MM.1S (cell line): ENCODE results near the gene SORCS2.
"Not testable (repeated sequence)": the region's sequence is repeated elsewhere in the genome, so short reads cannot be mapped to it uniquely, and the experiment has no call there.

ENCODE experiments used
- DNase-seq: peaks from one replicate; pipeline ENCODE4 v3.0.0-alpha.2; 2015
- H2AFZ ChIP-seq: fragments of 300-600 bp; sonication (generic); 2 replicates; pipeline ENCODE4 v1.6.0; 2016; ENCODE audit warnings: antibody characterized with exemption, low read length
- H3F3A ChIP-seq: fragments of 300-600 bp; sonication (generic); 2 replicates; pipeline ENCODE4 v1.6.1; 2016; ENCODE audit warnings: mild to moderate bottlenecking, antibody characterized with exemption, low read length, moderate library complexity, mixed read lengths; ENCODE audit not compliant: insufficient read depth
- H3K27ac ChIP-seq: fragments of 300-600 bp; sonication (generic); 2 replicates; pipeline ENCODE4 v1.5.1; 2016; ENCODE audit warnings: mild to moderate bottlenecking, low read length
- H3K27me3 ChIP-seq: fragments of 300-600 bp; sonication (generic); replicated peaks from 2 replicates; pipeline ENCODE4 v1.6.0; 2016; ENCODE audit warnings: low read length; ENCODE audit not compliant: insufficient read depth
- H3K36me3 ChIP-seq: fragments of 300-600 bp; sonication (generic); replicated peaks from 2 replicates; pipeline ENCODE4 v1.6.1; 2016; ENCODE audit warnings: mild to moderate bottlenecking, low read length, mixed read lengths; ENCODE audit not compliant: insufficient read depth
- H3K4me1 ChIP-seq: fragments of 300-600 bp; sonication (generic); 2 replicates; pipeline ENCODE4 v1.6.1; 2016; ENCODE audit warnings: low read length, mixed read lengths
- H3K4me2 ChIP-seq: fragments of 300-600 bp; sonication (generic); 2 replicates; pipeline ENCODE4 v1.6.0; 2016; ENCODE audit warnings: low read depth, low read length
- H3K4me3 ChIP-seq: fragments of 300-600 bp; sonication (generic); 2 replicates; pipeline ENCODE4 v1.5.1; 2016; ENCODE audit warnings: low read length, mixed read lengths
- H3K79me2 ChIP-seq: fragments of 300-600 bp; sonication (generic); 2 replicates; pipeline ENCODE4 v1.6.1; 2016; ENCODE audit warnings: mixed run types, low read length, mixed read lengths
- H3K9ac ChIP-seq: fragments of 300-600 bp; sonication (generic); 2 replicates; pipeline ENCODE4 v1.6.1; 2016; ENCODE audit warnings: low read length, mixed read lengths
- H3K9me2 ChIP-seq: fragments of 300-600 bp; sonication (generic); replicated peaks from 2 replicates; pipeline ENCODE4 v1.6.1; 2016; ENCODE audit warnings: mild to moderate bottlenecking, low read length, mixed read lengths; ENCODE audit not compliant: insufficient read depth
- H3K9me3 ChIP-seq: fragments of 300-600 bp; sonication (generic); replicated peaks from 2 replicates; pipeline ENCODE4 v1.6.1; 2016; ENCODE audit warnings: mild to moderate bottlenecking, low read length, mixed read lengths; ENCODE audit not compliant: insufficient read depth
- H4K20me1 ChIP-seq: fragments of 300-600 bp; sonication (generic); 2 replicates; pipeline ENCODE4 v1.6.1; 2016; ENCODE audit warnings: mild to moderate bottlenecking, low read length, moderate library complexity, mixed read lengths; ENCODE audit not compliant: insufficient read depth
- EZH2 ChIP-seq: fragments of 300-600 bp; sonication (generic); optimal IDR thresholded peaks from 2 replicates; pipeline ENCODE3; 2017; ENCODE audit warnings: low read depth, mild to moderate bottlenecking, antibody characterized with exemption, low read length, mixed read lengths
- EZH2phosphoT487 ChIP-seq: fragments of 300-600 bp; sonication (generic); IDR thresholded peaks from 2 replicates; pipeline ENCODE4 v1.6.1; 2018; ENCODE audit warnings: antibody characterized with exemption, low read length
- TF ChIP-seq, protein P1 (sequence below): fragments of 300-600 bp; sonication (generic); IDR thresholded peaks from 2 replicates; pipeline ENCODE4 v1.5.1; 2016; ENCODE audit warnings: antibody characterized with exemption, low read length, mixed read lengths

SORCS2 gene

DNA sequence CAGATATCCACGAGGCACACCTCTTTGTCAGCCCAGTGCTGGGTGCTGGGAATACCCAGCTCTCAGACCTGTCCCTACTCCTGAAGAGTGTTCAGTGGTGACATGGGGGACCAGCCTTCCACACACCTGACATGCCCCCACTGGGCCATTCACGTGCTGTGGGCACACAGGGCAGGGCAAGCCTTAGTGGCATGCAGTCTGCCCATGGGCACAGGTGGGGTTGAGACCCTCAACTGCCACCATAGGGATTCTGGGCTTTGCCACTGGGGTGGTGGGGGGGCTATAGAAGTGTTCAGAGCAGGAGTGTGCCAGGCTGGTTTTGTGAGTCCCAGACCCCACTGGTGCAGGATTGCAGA, 259.1 kb downstream of the SORCS2 start:
- Histone ChIP-seq H3K4me2 (no peak overlapping the region), H3K4me3 (no peak overlapping the region), H3K27me3 (peaks cover 22% of the 10 kb centered on the region), H3K9me2 (no peaks in the 10 kb centered on the region), H3K9me3 (no peaks in the 10 kb centered on the region), H3K27ac (no peak overlapping the region), H3F3A (no peaks in the 10 kb centered on the region), H2AFZ (no peak overlapping the region), H3K9ac (no peak overlapping the region), H3K4me1 (no peaks in the 10 kb centered on the region), H3K79me2 (no peaks in the 10 kb centered on the region), H3K36me3 (no peaks in the 10 kb centered on the region), H4K20me1 (no peaks in the 10 kb centered on the region)
- no peak for DNase-seq
- TF ChIP-seq, protein P1, sequence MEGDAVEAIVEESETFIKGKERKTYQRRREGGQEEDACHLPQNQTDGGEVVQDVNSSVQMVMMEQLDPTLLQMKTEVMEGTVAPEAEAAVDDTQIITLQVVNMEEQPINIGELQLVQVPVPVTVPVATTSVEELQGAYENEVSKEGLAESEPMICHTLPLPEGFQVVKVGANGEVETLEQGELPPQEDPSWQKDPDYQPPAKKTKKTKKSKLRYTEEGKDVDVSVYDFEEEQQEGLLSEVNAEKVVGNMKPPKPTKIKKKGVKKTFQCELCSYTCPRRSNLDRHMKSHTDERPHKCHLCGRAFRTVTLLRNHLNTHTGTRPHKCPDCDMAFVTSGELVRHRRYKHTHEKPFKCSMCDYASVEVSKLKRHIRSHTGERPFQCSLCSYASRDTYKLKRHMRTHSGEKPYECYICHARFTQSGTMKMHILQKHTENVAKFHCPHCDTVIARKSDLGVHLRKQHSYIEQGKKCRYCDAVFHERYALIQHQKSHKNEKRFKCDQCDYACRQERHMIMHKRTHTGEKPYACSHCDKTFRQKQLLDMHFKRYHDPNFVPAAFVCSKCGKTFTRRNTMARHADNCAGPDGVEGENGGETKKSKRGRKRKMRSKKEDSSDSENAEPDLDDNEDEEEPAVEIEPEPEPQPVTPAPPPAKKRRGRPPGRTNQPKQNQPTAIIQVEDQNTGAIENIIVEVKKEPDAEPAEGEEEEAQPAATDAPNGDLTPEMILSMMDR: no peak
- TF ChIP-seq EZH2phosphoT487 (no peak), EZH2 (no peak)

DNA sequence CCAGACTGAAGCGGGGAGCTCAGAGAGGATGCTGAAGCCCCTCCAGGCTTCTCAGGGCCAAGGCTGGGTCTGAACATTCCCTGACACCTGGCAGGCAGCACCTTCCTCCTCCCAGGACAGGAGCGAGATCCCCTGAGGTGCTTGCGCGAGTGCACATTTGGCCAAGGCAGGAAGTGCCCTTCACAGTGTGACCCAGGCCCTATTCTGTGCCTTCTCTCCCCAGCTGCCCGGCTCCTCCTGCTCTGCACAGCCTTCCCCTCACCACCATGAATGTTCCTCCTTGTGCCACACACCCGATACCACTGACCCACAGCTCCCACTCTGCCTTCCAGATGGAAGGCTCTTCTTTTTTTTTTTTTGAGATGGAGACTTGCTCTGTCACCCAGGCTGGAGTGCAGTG, 259.5 kb downstream of the SORCS2 start:
- H3K36me3 ChIP-seq: no peaks in the 10 kb centered on the region
- no peak overlapping the region for H3K4me2 ChIP-seq
- H3K9me2 ChIP-seq: no peaks in the 10 kb centered on the region
- no peak overlapping the region for H3K4me3 ChIP-seq
- no peak overlapping the region for H2AFZ ChIP-seq
- H3K79me2 ChIP-seq: no peaks in the 10 kb centered on the region
- H3K4me1 ChIP-seq: no peaks in the 10 kb centered on the region
- H4K20me1 ChIP-seq: no peaks in the 10 kb centered on the region
- no peaks in the 10 kb centered on the region for H3K9me3 ChIP-seq
- H3K27ac ChIP-seq: no peak overlapping the region
- TF ChIP-seq, protein P1: no peak
- TF ChIP-seq EZH2 (no peak), EZH2phosphoT487 (no peak)
- no peaks in the 10 kb centered on the region for H3F3A ChIP-seq
- H3K9ac ChIP-seq: no peak overlapping the region
- no peak for DNase-seq
- peaks cover 22% of the 10 kb centered on the region for H3K27me3 ChIP-seq

DNA sequence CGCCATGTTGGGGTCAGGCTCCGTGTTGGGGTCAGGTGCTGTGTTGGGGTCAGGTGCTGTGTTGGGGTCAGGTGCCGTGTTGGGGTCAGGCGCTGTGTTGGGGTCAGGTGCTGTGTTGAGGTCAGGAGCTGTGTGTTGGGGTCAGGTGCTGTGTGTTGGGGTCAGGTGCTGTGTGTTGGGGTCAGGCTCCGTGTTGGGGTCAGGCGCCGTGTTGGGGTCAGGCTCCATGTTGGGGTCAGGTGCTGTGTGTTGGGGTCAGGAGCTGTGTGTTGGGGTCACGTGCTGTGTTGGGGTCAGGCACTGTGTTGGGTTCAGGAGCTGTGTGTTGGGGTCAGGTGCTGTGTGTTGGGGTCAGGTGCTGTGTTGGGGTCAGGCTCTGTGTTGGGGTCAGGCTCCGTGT, 260.5 kb downstream of the SORCS2 start:
- H3K9me3 ChIP-seq, H3K4me3 ChIP-seq, H3F3A ChIP-seq, H3K36me3 ChIP-seq, DNase-seq, H2AFZ ChIP-seq, H3K4me2 ChIP-seq, H3K27ac ChIP-seq, H3K79me2 ChIP-seq, H3K4me1 ChIP-seq, H3K9ac ChIP-seq, H3K9me2 ChIP-seq, H4K20me1 ChIP-seq: not testable (repeated sequence)
- peaks cover 21% of the 10 kb centered on the region for H3K27me3 ChIP-seq

DNA sequence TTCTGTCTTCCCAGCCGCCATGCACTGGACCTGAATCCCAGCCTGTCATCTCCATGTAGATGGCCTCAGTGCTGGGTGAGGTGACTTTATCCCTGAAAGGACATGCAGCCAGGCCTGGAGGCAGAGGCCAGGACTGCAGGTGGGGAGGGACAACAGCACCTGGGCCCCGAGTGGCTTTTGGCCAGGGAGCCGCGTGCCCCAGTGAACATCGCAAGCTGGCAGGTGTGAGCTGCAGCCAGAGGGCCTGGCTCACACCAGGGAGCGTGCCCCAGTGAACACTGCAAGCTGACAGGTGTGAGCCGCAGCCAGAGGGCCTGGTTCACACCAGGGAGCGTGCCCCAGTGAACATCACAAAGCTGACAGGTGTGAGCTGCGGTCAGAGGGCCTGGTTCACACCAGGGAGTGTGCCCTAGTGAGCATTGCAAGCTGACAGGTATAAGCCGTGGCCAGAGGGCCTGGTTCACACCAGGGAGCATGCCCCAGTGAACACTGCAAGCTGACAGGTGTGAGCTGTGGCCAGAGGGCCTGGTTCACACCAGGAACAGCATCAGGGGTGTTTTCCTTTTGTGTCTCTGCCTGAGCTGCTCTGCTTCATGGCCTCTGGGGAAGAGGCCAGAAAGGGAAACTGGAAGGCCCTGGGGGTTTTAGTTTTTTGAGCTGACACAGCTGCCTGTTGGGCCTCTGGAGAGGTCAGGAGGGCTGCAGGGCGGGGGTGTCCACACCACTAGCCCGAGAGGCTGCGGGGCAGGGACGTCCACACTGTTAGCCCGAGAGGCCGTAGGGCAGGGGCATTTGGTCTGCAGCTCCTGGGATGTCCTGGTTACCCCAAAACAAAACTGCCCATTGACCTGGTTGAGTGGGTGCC, 265.1 kb downstream of the SORCS2 start:
- Histone ChIP-seq H4K20me1 (no peaks in the 10 kb centered on the region), H3K4me2 (no peak overlapping the region), H3F3A (no peaks in the 10 kb centered on the region), H3K9me3 (no peaks in the 10 kb centered on the region), H3K9ac (no peak overlapping the region), H2AFZ (no peak overlapping the region), H3K4me1 (no peaks in the 10 kb centered on the region), H3K9me2 (no peaks in the 10 kb centered on the region), H3K4me3 (no peak overlapping the region), H3K36me3 (no peaks in the 10 kb centered on the region), H3K79me2 (no peaks in the 10 kb centered on the region), H3K27ac (no peak overlapping the region), H3K27me3 (peaks cover 63% of the 10 kb centered on the region)
- DNase-seq: no peak
- TF ChIP-seq, protein P1: no peak
- TF ChIP-seq EZH2phosphoT487: no peak
- TF ChIP-seq EZH2: no peak
